ENCODE measurements around the gene SRGAP3. TPM values are rescaled to one million over a fixed set of nuclear protein-coding genes. Genes with fewer than 3 reads are reported as not detected.
"Not testable (repeated sequence)": the region's sequence is repeated elsewhere in the genome, so short reads cannot be mapped to it uniquely, and the experiment has no call there.

Gene SRGAP3
- polyA plus RNA-seq (2013, experiment 1 of 2; ENCODE audit: insufficient read length), result 2.0 TPM
- polyA plus RNA-seq (2013, experiment 2 of 2; ENCODE audit: insufficient read length), result 1.4 TPM

GRCh38 chr3:9249273-9250192, at the start of gene SRGAP3:
Gene SRGAP3 (minus strand): TSS chr3:9249646. CDS start chr3:9248951, 695 bp downstream.
- peak; percentile 90 for DNase-seq

DNA sequence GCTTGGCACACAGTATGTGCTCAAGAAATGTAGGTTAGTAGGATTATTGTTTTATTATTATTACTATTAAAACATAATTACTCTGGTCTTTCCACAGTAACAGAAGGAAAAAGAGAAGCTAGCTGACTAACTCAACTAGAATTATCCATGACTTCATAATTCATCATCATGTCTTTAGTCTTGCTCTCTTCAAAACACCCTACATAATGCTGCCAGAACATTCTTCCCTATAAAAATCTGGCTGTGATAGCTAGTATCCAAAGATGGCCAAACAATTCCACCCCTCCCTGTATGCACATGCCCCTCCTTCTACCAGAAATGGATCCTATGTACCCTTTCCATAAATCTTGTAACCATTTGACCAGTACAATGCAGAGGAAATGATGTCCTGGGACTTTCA, 48.8 kb upstream of the SRGAP3 start:
- DNase-seq, result peak; percentile 44

GRCh38 chr3:9296241-9296640, 46.8 kb upstream of the SRGAP3 start:
- no peak for DNase-seq

DNA sequence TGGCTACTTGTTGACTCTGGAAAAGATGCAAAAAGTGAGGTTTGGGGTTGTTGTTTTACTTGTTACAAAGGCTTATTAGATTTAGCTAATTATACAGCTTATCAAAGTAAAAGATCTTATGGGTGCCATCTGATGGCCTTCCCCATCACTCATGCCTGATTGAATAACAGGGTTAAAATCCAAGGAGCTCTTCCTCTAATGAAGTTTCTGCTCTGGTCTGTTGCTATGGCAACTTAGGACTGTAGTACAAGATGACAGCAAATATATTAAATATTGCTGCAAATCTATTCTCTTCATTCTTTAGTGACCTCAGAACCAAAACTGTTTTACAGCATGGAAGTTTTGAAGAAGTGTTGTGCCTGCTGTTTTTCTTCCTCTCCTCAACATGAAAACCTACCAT, 45.6 kb upstream of the SRGAP3 start:
- DNase-seq, result no peak

DNA sequence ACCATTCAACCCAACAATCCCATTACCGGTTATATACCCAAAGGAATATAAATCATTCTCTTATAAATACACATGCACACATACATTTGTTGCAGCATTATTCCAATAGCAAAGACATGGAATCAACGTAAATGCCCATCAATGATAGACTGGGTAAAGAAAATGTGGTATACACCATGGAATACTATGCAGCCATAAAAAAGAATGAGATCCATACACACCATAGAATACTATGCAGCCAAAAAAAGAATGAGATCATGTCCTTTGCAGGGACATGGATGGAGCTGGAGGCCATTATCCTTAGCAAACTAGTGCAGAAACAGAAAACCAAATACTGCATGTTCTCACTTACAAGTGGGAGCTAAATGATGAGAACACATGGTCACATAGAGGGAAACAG, 44.5 kb upstream of the SRGAP3 start:
- DNase-seq, result not testable (repeated sequence)

DNA sequence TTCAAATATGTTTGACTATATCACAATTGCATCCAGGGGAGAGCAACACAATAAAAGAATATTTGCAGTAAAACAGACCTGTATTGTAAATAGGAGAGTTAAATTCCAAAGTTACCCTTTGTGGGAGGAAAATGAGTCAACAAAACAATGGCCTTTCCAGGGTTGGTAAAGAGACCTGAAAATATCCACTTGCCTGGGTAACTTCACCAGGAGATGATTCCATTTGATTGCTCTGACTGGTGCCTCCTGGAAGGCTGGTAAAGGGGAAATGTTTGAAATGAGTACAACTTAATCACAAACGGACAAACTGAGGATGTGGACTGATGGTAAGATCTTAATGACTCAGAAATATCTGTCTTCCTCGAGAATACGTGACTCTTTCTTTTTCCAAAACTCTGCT, 43.6 kb upstream of the SRGAP3 start:
- no peak for DNase-seq

DNA sequence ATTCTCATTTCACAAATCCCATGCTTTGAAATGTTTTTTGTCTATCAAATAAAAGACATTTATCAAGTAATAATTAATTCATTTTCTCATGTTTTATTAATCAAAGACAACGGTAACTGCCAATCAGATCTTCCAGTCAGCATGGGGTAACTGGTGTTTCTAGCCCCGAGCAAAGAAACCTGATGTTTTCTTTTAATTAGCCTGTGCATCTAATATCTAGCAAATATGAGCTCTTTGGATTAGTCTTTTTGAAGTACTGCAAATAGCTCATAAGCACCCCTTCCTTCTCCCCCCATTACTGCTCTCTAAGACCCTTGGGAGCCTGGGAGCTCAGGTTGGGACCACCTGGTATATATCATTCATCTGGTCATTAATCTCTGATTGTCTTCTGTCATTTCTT, 43.1 kb upstream of the SRGAP3 start:
- DNase-seq, result no peak

DNA sequence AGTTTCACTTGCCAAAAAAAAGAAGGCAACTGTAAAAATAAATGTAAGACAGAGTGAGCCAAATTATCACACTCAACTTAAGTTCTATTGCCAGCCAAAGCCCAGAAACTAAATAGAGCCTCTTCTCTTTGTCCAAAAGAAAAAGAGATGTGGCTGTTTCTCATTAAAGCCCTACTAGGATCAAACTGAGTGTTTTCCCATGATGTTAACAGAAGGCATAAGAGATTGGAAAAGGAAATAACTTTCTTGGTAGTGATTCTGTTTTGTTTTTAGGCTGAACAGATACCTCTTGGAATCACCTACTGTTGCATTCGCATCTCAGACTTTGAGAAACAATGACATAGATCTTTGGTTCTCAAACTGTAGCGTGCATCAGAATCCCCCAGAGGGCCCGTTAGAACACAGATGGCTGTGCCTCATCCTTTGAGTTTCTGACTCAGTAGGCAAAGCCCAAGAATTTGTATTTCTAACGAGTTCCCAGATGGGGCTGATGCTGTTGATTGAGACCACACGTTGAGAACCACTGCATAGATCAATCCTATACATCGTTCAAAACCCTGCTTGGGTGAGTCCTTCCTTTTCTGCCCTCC, 42.5 kb upstream of the SRGAP3 start:
- peak; percentile 62 for DNase-seq

DNA sequence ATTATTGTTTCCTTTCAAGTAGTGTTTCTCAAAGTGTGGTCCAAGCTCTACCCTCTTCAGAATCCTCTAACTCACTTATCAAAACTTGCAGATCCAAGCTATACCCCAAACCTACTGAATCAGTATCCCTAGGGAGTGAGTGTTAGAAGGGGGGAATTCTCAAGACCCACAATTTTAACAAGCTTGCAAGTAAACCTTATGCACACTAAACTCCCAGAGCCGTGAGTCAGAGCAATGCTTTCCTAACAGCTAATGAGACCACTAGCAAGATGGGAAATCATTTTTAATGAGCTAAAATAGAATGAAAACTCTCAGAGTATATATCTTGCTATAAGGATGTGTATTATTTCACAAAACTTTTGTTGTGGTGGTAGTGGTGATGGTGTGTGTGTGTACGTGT, 41.1 kb upstream of the SRGAP3 start:
- DNase-seq, result peak; percentile 56

DNA sequence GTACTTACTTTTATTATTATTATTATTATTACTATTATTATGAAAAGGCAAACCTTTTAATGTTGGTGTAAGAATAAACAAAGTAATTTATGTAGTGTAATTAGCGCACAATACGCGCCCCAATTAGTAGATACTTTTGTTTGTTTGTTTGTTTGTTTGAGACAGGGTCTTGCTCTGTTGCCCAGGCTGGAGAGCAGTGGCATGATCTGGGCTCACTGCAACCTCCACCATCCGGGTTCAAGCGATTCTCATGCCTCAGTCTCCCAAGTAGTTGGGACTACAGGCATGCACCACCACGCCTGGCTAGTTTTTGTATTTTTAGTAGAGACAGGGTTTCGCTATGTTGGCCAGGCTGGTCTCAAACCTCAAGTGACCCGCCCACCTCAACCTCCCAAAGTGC, 32.1 kb upstream of the SRGAP3 start:
- not testable (repeated sequence) for DNase-seq

GRCh38 chr3:9280451-9281219, 31.2 kb upstream of the SRGAP3 start:
- DNase-seq, result peak; percentile 45

GRCh38 chr3:9279966-9280365, 30.5 kb upstream of the SRGAP3 start:
- DNase-seq, result peak; percentile 43

DNA sequence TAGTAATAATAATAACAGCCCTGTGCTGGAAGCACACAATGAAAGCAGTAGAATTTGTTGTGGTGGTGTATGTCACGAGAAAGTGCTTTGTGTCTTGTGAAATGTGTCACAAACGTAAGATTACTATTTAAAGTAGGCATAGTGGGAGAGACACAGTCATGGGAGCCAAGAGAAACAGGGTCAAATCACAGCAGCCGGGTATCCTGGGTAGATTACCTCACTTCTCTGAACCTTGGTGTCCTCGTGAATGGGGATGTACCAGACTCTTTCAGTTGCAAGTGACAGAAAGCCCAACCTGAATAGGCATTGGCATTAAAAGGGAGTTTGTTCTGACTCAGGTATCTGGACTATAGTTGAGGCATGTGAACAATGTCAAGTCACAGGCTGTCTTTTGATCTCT, 29.1 kb upstream of the SRGAP3 start:
- DNase-seq, result no peak

GRCh38 chr3:9278085-9278484, 28.6 kb upstream of the SRGAP3 start:
- DNase-seq, result no peak

DNA sequence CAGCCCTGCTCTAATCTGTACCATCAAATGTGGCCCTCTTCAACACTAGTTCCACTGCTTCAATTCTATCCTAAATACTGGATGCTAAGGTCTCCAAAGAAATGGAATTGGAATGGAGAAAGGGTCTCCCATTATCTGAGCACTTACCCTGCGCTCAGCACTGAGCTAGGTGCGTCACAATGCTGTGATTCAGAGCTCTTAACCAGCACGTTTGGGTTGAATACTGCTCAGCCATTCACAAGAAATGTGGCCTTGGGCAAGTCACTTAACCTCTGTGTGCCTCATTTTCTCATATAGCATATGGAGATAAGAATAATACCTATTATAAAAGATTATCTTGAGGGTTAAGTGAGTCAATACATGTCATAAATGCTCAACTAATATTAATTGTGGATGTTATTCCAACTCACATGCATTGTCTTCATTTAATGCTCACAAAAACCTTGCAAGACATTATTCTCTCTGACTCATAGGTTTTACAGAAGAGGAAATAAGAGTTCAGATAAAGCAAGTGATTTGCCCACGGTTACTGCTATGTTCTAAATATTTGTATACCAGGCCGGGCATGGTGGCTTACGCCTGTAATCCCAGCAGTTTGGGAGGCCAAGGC, 27.4 kb upstream of the SRGAP3 start:
- DNase-seq, result no peak

GRCh38 chr3:9271903-9272302, 22.5 kb upstream of the SRGAP3 start:
- DNase-seq, result no peak

DNA sequence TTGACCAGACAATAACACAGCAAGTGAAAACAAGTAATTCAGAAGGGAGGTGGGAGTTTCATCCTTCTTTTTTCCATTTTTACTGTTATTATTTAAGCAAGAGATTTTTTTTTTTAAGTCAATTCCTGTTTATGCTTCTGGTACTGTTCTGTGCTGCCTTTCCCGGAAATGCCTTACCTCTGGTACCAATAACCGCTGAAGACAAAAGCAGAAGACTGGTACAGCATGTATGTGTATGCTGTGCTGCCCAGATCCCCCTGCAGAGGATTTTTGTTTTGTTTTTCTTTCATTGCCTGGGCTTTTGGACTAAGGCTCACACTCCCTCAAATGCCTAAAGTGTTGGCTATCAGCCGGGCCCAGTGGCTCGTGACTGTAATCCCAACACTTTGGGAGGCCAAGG, 21.3 kb upstream of the SRGAP3 start:
- DNase-seq, result no peak

DNA sequence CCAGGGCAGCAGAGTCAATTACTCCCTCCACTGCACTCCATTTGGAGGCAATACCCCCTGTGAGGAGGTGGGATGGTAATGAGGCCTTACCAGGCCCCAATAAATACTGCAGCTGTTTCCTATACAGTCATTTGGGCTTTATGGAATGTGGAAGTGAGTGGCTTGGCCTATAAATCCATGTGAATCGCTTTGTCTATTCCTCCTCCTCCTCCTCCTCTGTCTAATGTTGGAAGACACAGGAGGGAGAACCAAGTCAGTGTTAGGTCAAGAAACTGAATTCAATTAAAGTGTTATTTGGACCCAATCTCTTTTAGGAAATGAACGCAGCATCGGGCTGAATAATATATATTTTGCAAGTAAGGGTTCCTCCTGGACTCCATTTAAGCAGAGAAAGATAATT, 17.3 kb upstream of the SRGAP3 start:
- no peak for DNase-seq

- DNase-seq, result no peak
These were observed 10.9 kb upstream of the SRGAP3 start for GRCh38 chr3:9260305-9260704.

DNA sequence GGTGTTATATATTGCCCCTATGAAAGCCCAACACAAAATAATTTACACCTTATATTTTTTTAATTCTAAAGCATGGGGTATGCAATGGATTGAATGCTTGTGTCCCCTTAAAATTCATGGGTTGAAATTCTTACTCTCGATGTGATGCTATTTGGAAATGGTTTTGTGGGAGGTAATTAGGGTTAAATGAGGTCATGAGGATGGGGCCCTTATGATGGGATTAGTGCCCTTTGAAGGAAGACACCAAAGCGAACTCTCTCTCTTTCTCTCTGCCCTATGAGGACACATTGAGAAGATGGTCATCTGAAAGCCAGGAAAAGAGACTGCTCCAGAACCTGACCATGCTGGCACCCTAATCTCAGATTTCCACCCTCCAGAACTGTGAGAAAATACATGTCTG, 7.6 kb upstream of the SRGAP3 start:
- DNase-seq, result no peak

DNA sequence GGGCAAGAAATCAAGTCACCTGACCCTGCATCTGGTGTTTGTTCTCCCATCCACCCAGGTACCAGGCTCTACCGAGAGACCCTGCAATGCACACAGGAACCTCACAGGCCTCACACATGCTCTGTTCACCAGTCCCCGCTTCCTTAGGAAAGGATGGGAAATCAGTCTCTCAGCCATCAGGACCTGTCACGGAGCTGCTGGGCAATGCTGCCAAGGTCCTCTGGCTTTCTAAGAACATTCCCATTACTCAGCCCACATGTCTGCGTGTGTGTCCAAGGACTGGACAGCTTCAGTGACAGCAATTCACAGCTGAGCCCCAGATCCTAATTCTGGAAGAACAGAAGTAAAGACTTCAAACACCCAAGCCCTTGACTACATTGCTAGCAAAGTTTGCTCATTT, 6.5 kb upstream of the SRGAP3 start:
- DNase-seq, result no peak

DNA sequence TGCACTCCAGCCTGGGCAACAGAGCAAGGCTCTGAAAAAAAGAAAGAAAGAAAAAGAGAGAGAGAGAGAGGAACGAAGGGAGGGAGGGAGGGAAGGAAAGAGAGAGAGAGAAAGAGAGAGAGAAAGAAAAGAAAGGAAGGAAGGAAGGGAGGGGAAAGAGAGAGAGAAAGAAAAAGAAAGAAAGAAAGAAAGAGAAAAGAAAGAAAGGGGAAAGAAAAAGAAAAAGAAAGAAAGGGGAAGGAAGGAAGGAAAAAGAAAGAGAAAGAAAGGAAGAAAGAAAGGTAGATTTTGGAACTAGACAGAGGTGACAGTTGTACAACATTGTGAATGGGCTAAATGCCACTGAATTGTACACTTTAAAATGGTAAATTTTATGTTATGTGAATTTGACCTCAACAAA, 5.3 kb upstream of the SRGAP3 start:
- DNase-seq, result no peak

DNA sequence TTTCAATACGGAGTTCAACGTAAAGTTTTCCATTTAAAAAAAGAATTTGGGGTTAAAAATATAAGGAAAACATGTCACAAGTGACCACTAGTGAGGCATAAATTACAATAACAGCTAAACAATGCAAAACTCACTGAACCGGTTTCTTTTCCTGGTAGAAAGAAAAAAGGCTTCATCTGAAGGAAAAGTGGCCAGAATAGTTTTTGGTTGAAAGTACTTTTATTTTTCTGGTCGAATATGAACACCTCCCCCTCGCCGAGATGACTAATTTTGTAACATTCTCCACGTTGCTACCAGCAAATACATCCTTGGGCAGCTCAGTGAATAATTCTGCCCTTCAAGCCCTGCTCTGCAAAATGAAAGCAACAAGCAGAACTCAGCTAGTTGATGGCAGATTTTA, 3.9 kb upstream of the SRGAP3 start:
- peak; percentile 29 for DNase-seq

All from fibroblast of skin of abdomen (primary cell).